ENCODE results near the gene EHBP1L1. TPM values are rescaled to one million over a fixed set of nuclear protein-coding genes. Genes with fewer than 3 reads are reported as not detected.

EHBP1L1 gene
- total and polyA plus RNA-seq, 4 experiments from 2014 or later: 8.9 to 154 (median 87.9) TPM

DNA sequence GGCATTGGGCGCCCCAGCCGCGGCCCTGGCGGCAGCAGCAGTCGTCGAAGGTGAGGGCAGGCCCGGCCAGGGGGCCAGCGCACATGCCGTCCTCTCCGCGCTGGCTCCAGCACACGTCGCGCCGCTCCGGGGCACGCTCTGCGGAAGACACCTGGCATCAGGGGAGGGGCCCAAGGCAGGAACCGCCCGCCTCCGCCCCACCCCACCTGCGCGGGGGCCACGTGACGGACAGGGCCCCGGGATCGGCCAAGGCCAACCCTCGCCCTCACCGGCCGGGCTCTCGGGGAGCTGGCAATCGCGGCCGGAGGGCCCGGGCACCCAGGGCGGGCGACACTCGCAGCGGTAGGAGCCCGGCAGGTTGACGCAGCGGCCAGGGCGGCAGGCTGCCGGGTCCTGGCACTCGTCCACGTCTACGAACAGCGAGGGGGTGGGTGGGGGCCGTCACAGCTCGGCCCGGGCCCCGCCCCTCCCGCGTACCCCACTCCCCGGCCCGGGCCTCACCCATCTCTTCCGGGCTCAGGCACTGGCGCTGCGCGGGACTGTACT is 36.0 kb upstream of the EHBP1L1 start:
- Mint-ChIP-seq H3K27ac (peak overlapping the region; percentile 48 to 87 (median 81)), H3K9me3 (no peaks in the 10 kb centered on the region), H3K4me3 (peak overlapping the region; percentile 82 to 90 (median 87)), H3K4me1 (peaks cover 10 to 33% (median 12%) of the 10 kb centered on the region in 4 donors), H3K27me3 (no peaks in the 10 kb centered on the region), H3K36me3 (peaks cover under 1 to 23% of the 10 kb centered on the region in 2 donors)
- no peak for DNase-seq
- Histone ChIP-seq H3K27ac (ENCODE audit: low read depth, low read length) (peak overlapping the region; percentile 55), H3K9me3 (ENCODE audit: control insufficient read depth in 1 of 2, low read length in 2 of 2) (no peaks in the 10 kb centered on the region), H3K4me1 (ENCODE audit: insufficient read depth, low read length) (peaks cover 14% of the 10 kb centered on the region), H3K36me3 (ENCODE audit: insufficient read depth, low read length) (peaks cover 13% of the 10 kb centered on the region), H3K4me3 (ENCODE audit: low read length in 2 of 2) (peak overlapping the region in 1 of 2 donors; percentile 91), H3K27me3 (ENCODE audit: insufficient read depth, low read length) (no peaks in the 10 kb centered on the region)
- POLR2A ChIA-PET (ENCODE audit: partially characterized antibody): interaction anchor here (0.7 to 10.5 kb wide), 28 partner anchors 9 to 171 kb away, joined by 3 to 181 read pairs (median 8); partner anchors contain the start of genes EHBP1L1, FAM89B, FRMD8 and KCNK7
- CTCF ChIA-PET (ENCODE audit: partially characterized antibody): interaction anchor here (0.8 to 7.9 kb wide), 23 partner anchors 8 to 184 kb away, joined by 3 to 124 read pairs (median 5); partner anchors contain the start of genes EHBP1L1, FAM89B, KCNK7 and PCNX3
- intact Hi-C loops (cut with micrococcal nuclease): loop anchor here (1.0 kb wide), 7 partner anchors 12 to 98 kb away; partner anchors contain the start of genes PCNX3, SCYL1 and SIPA1

DNA sequence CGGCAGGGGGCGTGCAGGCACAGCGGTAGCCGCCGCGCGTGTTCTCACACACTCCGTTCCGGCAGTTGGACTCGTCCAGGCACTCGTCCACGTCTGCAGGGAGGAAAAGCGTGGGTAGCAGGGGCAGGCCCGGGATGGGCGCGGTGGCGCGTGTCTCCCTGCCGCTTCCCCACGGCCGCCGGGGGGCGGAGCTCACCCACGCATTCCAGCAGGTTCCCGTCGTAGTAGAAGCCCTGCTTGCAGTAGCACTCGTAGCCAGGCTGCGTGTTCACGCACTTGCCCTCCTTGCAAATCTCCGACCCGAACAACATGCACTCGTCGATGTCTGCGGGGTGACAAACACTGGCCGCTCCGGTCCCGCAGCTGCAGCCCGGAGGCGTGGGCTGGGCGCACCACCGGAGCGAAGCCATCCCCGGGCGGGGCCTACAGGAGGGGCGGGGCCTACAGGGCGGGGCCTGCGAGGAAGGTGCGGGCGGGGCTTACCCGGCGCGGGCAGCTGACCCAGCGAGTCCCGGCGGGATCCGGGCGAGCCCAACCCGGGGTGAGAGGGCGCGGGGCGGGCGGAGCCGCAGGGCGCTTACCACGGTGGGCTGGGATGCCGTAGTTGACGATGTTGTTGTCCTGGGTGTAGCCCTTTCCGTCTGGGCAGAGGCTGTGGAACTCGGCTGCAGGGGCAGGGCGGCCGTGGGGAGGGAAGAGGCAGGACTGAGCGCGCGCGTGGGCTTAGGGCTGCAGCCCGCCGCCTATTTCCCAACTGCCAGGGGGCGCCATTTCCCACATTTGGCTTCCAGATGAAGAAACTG is 35.4 kb upstream of the EHBP1L1 start:
- peak; percentile 90 to 95 (median 91) for DNase-seq
- Mint-ChIP-seq H3K4me3 (peak overlapping the region; percentile 82 to 90 (median 87)), H3K9me3 (no peaks in the 10 kb centered on the region), H3K36me3 (peaks cover 0 to 22% of the 10 kb centered on the region in 2 donors), H3K27me3 (no peaks in the 10 kb centered on the region), H3K4me1 (peaks cover 12 to 36% (median 16%) of the 10 kb centered on the region in 4 donors), H3K27ac (peak overlapping the region; percentile 81 to 95 (median 87))
- Histone ChIP-seq H3K27ac (ENCODE audit: low read depth, low read length) (peak overlapping the region; percentile 55), H3K27me3 (ENCODE audit: insufficient read depth, low read length) (no peaks in the 10 kb centered on the region), H3K9me3 (ENCODE audit: control insufficient read depth in 1 of 2, low read length in 2 of 2) (no peaks in the 10 kb centered on the region), H3K4me1 (ENCODE audit: insufficient read depth, low read length) (peaks cover 17% of the 10 kb centered on the region), H3K36me3 (ENCODE audit: insufficient read depth, low read length) (peaks cover 7% of the 10 kb centered on the region), H3K4me3 (ENCODE audit: low read length in 2 of 2) (peak overlapping the region; percentile 73 to 91)
- POLR2A ChIA-PET (ENCODE audit: partially characterized antibody): interaction anchor here (0.7 to 10.5 kb wide), 30 partner anchors 8 to 171 kb away, joined by 3 to 181 read pairs (median 8); partner anchors contain the start of genes EHBP1L1, FAM89B, FRMD8 and KCNK7
- CTCF ChIA-PET (ENCODE audit: partially characterized antibody): interaction anchor here (0.7 to 7.9 kb wide), 29 partner anchors 9 to 185 kb away, joined by 3 to 124 read pairs (median 5); partner anchors contain the start of genes EHBP1L1, FAM89B, KCNK7 and PCNX3
- intact Hi-C loops (cut with micrococcal nuclease): loop anchor here (1.0 kb wide), 7 partner anchors 12 to 98 kb away; partner anchors contain the start of genes PCNX3, SCYL1 and SIPA1

DNA sequence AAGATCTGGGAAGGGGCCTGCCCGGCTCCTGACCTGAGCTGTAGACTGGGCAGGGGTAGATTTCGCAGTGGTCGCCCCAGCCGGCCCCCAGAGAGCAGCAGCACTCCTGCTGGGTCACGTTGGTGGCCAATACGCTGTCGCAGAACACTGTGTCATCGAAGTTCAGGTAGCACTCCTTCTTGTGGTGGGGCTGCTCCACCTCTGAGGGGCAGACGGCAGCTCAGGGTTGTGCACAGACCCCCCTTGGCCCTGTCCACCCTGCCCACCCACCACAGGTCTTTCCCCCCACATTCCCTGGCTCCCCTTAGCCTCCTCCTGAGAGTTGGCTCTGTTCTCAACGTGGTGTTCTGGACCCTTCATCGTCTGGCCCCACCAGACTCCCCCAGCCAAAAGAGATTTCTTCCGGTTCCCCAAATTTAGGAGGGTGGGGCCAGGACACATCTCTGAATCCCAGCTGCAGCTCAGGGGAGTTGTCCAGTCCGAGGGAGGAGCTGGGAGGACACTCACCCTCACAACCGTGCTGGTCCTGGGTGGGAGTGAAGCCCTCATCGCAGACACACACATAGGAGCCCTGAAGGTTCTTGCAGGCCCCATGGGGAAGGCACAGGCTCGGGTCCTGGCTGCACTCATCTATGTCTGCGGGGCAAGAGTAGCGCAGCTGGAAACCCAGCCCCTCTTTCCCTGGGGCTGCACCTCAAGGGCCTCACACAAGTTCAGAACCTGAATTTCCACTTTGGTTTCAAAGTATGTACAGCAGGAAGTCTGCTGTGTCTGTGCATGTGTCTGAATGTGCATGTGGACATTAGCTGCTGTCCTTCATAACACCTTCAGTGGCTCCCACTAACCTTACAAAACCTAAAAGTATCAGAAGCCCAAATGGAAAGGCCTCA is 34.5 kb upstream of the EHBP1L1 start:
- peak overlapping the region; percentile 74 to 90 (median 87) for H3K4me3 Mint-ChIP-seq
- H3K9me3 Mint-ChIP-seq: no peaks in the 10 kb centered on the region
- peak overlapping the region; percentile 55 for H3K27ac ChIP-seq (ENCODE audit: low read depth, low read length)
- no peaks in the 10 kb centered on the region for H3K27me3 ChIP-seq (ENCODE audit: insufficient read depth, low read length)
- H3K27me3 Mint-ChIP-seq: no peaks in the 10 kb centered on the region
- H3K9me3 ChIP-seq (ENCODE audit: control insufficient read depth in 1 of 2, low read length in 2 of 2): no peaks in the 10 kb centered on the region
- POLR2A ChIA-PET (ENCODE audit: partially characterized antibody): interaction anchor here (0.7 to 10.5 kb wide), 26 partner anchors 8 to 170 kb away, joined by 3 to 181 read pairs (median 8); partner anchors contain the start of genes EHBP1L1, FAM89B, KCNK7 and LTBP3
- peaks cover 0 to 19% of the 10 kb centered on the region in 2 donors for H3K36me3 Mint-ChIP-seq
- H3K4me1 ChIP-seq (ENCODE audit: insufficient read depth, low read length): peaks cover 26% of the 10 kb centered on the region
- peak in 1 of 5 donors; percentile 41 for DNase-seq
- H3K27ac Mint-ChIP-seq: peak overlapping the region; percentile 81 to 95 (median 87)
- H3K4me3 ChIP-seq (ENCODE audit: low read length in 2 of 2): peak overlapping the region in 1 of 2 donors; percentile 91
- CTCF ChIA-PET (ENCODE audit: partially characterized antibody): interaction anchor here (0.6 to 7.9 kb wide), 25 partner anchors 10 to 122 kb away, joined by 3 to 124 read pairs (median 6); partner anchors contain the start of genes EHBP1L1, FAM89B, KCNK7 and PCNX3
- intact Hi-C loops (cut with micrococcal nuclease): no loop called here
- peaks cover 7% of the 10 kb centered on the region for H3K36me3 ChIP-seq (ENCODE audit: insufficient read depth, low read length)
- H3K4me1 Mint-ChIP-seq: peaks cover 19 to 44% (median 23%) of the 10 kb centered on the region in 4 donors

DNA sequence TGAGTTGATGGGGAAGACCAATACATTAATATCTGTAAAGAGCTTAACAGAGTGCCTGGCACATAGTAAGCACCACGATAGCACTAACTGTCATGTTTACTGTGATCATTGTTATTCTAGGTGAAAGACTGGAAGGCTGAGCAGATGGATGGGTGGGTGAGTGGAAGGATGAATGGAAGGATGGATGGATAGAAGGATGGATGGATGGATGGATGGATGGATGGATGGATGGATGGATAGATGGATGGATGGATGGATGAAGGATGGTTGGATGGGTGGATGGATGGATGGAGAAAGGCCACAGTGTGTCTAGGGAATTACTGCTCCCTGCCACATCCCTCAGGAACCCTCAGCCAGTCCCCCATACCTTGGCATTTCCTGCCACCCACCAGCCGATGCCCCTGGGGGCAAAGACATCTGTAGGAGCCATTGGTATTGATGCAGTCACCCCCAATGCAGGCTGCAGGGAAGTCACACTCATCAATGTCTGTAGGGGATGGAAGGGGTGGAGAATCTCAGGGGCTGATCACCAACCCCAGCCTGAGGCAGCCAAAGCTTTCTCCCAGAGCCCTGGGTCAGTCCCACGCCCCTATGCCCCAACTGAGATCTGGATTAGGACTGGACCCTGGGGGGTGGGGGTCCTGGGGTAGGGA is 33.0 kb upstream of the EHBP1L1 start:
- Histone ChIP-seq H3K4me1 (ENCODE audit: insufficient read depth, low read length) (peaks cover 41% of the 10 kb centered on the region), H3K27ac (ENCODE audit: low read depth, low read length) (no peak overlapping the region), H3K9me3 (ENCODE audit: control insufficient read depth in 1 of 2, low read length in 2 of 2) (no peaks in the 10 kb centered on the region), H3K4me3 (ENCODE audit: low read length in 2 of 2) (no peak overlapping the region), H3K27me3 (ENCODE audit: insufficient read depth, low read length) (no peaks in the 10 kb centered on the region), H3K36me3 (ENCODE audit: insufficient read depth, low read length) (peaks cover 6% of the 10 kb centered on the region)
- H3K4me3 Mint-ChIP-seq: peak overlapping the region in 1 of 8 donors; percentile 3
- intact Hi-C loops (cut with micrococcal nuclease): no loop called here
- POLR2A ChIA-PET (ENCODE audit: partially characterized antibody): interaction anchor here (1.0 to 10.5 kb wide), 10 partner anchors 10 to 51 kb away, joined by 3 to 181 read pairs (median 53); partner anchors contain the start of genes EHBP1L1, FAM89B, KCNK7 and MALAT1
- CTCF ChIA-PET (ENCODE audit: partially characterized antibody): interaction anchor here (1.5 to 7.9 kb wide), 8 partner anchors 8 to 70 kb away, joined by 3 to 124 read pairs (median 40); partner anchors contain the start of genes EHBP1L1, FAM89B and ZNRD2
- H3K36me3 Mint-ChIP-seq: peaks cover 0 to 14% of the 10 kb centered on the region in 2 donors
- no peaks in the 10 kb centered on the region for H3K27me3 Mint-ChIP-seq
- no peak for DNase-seq
- H3K4me1 Mint-ChIP-seq: peaks cover 23 to 55% (median 32%) of the 10 kb centered on the region in 4 donors
- H3K9me3 Mint-ChIP-seq: no peaks in the 10 kb centered on the region
- H3K27ac Mint-ChIP-seq: peak overlapping the region; percentile 0 to 96 (median 25)

DNA sequence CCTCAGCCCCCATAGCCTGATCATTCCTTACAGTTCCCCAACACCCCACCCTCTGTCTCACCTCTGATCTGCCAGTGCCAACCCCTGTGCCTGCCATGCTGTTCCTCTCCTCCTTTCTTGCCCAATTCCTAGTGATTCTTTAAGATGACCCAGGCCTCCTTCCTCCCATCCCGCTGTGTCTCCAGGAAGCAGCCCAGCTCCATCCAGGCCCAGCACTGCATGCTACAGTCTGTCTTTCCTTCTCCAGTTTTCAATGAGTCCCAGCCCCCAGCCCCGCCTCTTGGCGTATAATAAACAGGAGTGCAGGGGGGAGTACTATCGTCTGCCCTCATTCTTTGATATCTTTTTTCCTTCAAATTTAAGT is 30.0 kb upstream of the EHBP1L1 start:
- ChIA-PET POLR2A (ENCODE audit: partially characterized antibody) (interaction anchor here (0.8 to 10.5 kb wide), 16 partner anchors 9 to 123 kb away, joined by 3 to 181 read pairs (median 6); partner anchors contain the start of genes EHBP1L1, FAM89B, LTBP3 and MAP3K11), CTCF (ENCODE audit: partially characterized antibody) (interaction anchor here (0.9 to 7.9 kb wide), 6 partner anchors 13 to 42 kb away, joined by 3 to 124 read pairs (median 4); partner anchors contain the start of genes EHBP1L1 and FAM89B)
- H3K4me1 ChIP-seq (ENCODE audit: insufficient read depth, low read length): peaks cover 49% of the 10 kb centered on the region
- Mint-ChIP-seq H3K4me3 (peak overlapping the region; percentile 8 to 92 (median 58)), H3K27me3 (no peaks in the 10 kb centered on the region), H3K9me3 (no peaks in the 10 kb centered on the region), H3K4me1 (peaks cover 32 to 65% (median 46%) of the 10 kb centered on the region in 4 donors), H3K36me3 (peaks cover 4 to 17% of the 10 kb centered on the region in 2 donors), H3K27ac (peak overlapping the region; percentile 81 to 97 (median 94))
- peak overlapping the region; percentile 59 for H3K27ac ChIP-seq (ENCODE audit: low read depth, low read length)
- intact Hi-C loops (cut with micrococcal nuclease): no loop called here
- peak overlapping the region in 1 of 2 donors; percentile 41 for H3K4me3 ChIP-seq (ENCODE audit: low read length in 2 of 2)
- H3K27me3 ChIP-seq (ENCODE audit: insufficient read depth, low read length): no peaks in the 10 kb centered on the region
- H3K9me3 ChIP-seq (ENCODE audit: control insufficient read depth in 1 of 2, low read length in 2 of 2): no peaks in the 10 kb centered on the region
- H3K36me3 ChIP-seq (ENCODE audit: insufficient read depth, low read length): no peaks in the 10 kb centered on the region
- DNase-seq: no peak

Measured in CD4-positive, alpha-beta memory T cell (primary cell).